Mucosa of stomach (tissue), 1 donor: ENCODE results near the gene PRPS2.

ENCODE experiments used
- H3K27me3 ChIP-seq: one replicate; pipeline ENCODE4 v1.7.0; 2013; ENCODE audit warnings: mild to moderate bottlenecking, low read length; ENCODE audit not compliant: control insufficient read depth, insufficient read depth
- H3K36me3 ChIP-seq: one replicate; pipeline ENCODE4 v1.7.0; 2013; ENCODE audit warnings: low read length; ENCODE audit not compliant: control insufficient read depth, insufficient read depth
- H3K4me1 ChIP-seq: one replicate; pipeline ENCODE4 v1.7.0; 2013; ENCODE audit warnings: mild to moderate bottlenecking, low read length; ENCODE audit not compliant: control insufficient read depth, insufficient read depth
- H3K4me3 ChIP-seq: one replicate; pipeline ENCODE4 v1.7.0; 2013; ENCODE audit warnings: low read length
- H3K9ac ChIP-seq: one replicate; pipeline ENCODE4 v1.7.0; 2013; ENCODE audit warnings: mild to moderate bottlenecking, low read length, moderate library complexity
- H3K9me3 ChIP-seq: one replicate; pipeline ENCODE4 v1.7.0; 2013; ENCODE audit warnings: mild to moderate bottlenecking, low read length, moderate library complexity; ENCODE audit not compliant: control insufficient read depth
- donor health status: Pancreatic carcinoma.

The PRPS2 gene

GRCh38 chrX:12819222-12819621 lies 28.0 kb downstream of the PRPS2 start:
- Histone ChIP-seq H3K36me3 (no peaks in the 10 kb centered on the region), H3K4me1 (no peaks in the 10 kb centered on the region)

DNA sequence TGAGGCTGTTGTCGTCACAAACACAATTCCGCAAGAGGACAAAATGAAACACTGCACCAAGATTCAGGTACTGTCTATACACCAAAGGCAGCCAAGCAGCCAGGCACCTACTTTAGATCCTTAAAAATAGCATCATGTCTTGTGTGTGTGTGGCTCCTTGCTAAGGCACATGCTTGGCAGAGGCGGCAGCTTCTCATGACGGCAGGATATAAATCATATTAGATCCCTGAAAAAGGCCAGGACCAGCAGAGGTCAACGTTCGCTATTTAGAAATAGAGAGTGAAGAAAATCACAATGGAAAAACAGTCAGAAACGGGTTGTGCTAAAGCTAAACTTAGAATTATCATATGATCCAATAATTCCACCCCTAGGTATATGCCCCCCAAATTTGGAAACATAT lies 29.5 kb downstream of the PRPS2 start:
- Histone ChIP-seq H3K27me3 (no peaks in the 10 kb centered on the region), H3K9ac (no peak overlapping the region), H3K4me1 (no peaks in the 10 kb centered on the region), H3K36me3 (no peaks in the 10 kb centered on the region), H3K4me3 (no peak overlapping the region), H3K9me3 (no peaks in the 10 kb centered on the region)

More at GRCh38 chrX:12819222-12819621, 28.0 kb downstream of the PRPS2 start:
- Histone ChIP-seq H3K9me3 (no peaks in the 10 kb centered on the region), H3K9ac (no peak overlapping the region), H3K4me3 (no peak overlapping the region), H3K27me3 (no peaks in the 10 kb centered on the region)

GRCh38 chrX:12824944-12825343 lies 33.7 kb downstream of the PRPS2 start:
- no peak overlapping the region for H3K9ac ChIP-seq
- no peaks in the 10 kb centered on the region for H3K9me3 ChIP-seq
- no peaks in the 10 kb centered on the region for H3K4me1 ChIP-seq
- H3K4me3 ChIP-seq = no peak overlapping the region
- no peaks in the 10 kb centered on the region for H3K36me3 ChIP-seq
- no peaks in the 10 kb centered on the region for H3K27me3 ChIP-seq

DNA sequence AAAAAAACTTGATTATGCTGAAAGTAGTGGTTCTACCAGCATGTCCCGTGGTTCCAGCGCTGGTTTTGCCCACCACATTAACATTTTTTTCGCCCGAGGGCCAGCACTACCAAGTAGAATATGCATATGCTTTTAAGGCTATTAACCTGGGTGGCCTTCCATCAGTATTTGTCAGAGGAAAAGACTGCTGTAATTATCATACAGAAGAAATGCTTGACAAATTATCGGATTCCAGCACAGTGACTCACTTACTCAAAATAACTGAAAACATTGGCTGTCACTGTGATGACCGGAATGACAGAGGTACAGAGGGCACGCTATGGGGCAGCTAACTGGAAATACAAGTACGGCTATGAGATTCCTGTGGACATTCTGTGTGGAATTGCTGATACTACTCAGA lies 34.6 kb downstream of the PRPS2 start:
- H3K36me3 ChIP-seq = no peaks in the 10 kb centered on the region
- H3K27me3 ChIP-seq = no peaks in the 10 kb centered on the region
- no peak overlapping the region for H3K4me3 ChIP-seq
- H3K4me1 ChIP-seq = no peaks in the 10 kb centered on the region
- H3K9ac ChIP-seq = no peak overlapping the region
- no peaks in the 10 kb centered on the region for H3K9me3 ChIP-seq

GRCh38 chrX:12843061-12843667 lies 52.0 kb downstream of the PRPS2 start:
- no peaks in the 10 kb centered on the region for H3K4me1 ChIP-seq
- no peaks in the 10 kb centered on the region for H3K27me3 ChIP-seq
- no peaks in the 10 kb centered on the region for H3K9me3 ChIP-seq
- H3K4me3 ChIP-seq = no peak overlapping the region
- no peak overlapping the region for H3K9ac ChIP-seq
- H3K36me3 ChIP-seq = no peaks in the 10 kb centered on the region

- Histone ChIP-seq H3K4me3 (no peak overlapping the region), H3K9ac (no peak overlapping the region), H3K4me1 (no peaks in the 10 kb centered on the region), H3K9me3 (no peaks in the 10 kb centered on the region), H3K27me3 (no peaks in the 10 kb centered on the region), H3K36me3 (no peaks in the 10 kb centered on the region)
Measured at GRCh38 chrX:12843668-12844279, 52.6 kb downstream of the PRPS2 start.

DNA sequence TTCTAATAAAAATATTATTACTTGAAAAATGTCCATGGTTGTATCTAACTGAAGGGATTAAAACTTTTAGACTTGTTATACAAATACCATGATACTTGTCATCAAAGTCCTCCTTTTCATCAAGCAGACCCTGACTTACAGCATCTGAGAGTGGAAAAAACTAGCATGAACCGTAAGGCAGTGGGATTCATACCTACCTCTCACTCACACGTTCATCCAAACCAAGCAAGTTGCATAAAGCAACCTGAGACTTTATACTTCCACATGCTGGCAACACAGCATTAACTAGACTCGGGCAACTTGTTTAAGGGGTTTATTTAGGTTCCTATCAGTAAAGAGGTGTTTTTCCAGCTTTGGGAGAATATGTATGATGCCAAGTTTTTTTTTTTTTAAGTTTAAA lies 53.1 kb downstream of the PRPS2 start:
- no peak overlapping the region for H3K9ac ChIP-seq
- no peaks in the 10 kb centered on the region for H3K4me1 ChIP-seq
- H3K4me3 ChIP-seq = no peak overlapping the region
- no peaks in the 10 kb centered on the region for H3K27me3 ChIP-seq
- H3K9me3 ChIP-seq = no peaks in the 10 kb centered on the region
- H3K36me3 ChIP-seq = no peaks in the 10 kb centered on the region

DNA sequence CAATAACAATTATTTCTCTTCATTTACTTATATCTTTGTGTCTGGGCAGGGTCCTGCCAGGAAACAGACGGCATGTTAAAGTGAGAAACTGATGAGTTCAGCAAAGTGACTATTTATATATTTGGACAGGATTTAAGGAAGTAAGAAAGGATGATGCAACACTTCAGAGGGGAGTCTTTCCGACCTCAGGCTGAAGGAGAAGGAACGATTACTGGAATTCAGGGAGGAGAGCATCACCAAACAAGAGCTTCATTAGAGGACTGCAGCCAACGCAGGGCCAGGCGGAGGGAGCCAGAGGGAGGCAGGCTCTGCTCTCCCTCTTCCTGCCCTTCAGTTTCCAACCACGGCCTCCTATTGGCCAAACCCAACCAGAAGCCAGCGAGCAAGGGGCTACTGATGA lies 74.1 kb downstream of the PRPS2 start:
- H3K27me3 ChIP-seq = no peaks in the 10 kb centered on the region
- H3K36me3 ChIP-seq = no peaks in the 10 kb centered on the region
- no peak overlapping the region for H3K9ac ChIP-seq
- H3K4me3 ChIP-seq = no peak overlapping the region
- H3K9me3 ChIP-seq = no peaks in the 10 kb centered on the region
- no peaks in the 10 kb centered on the region for H3K4me1 ChIP-seq

- Histone ChIP-seq H3K4me1 (no peaks in the 10 kb centered on the region), H3K36me3 (no peaks in the 10 kb centered on the region), H3K27me3 (no peaks in the 10 kb centered on the region), H3K9ac (no peak within 1 kb of the TSS), H3K9me3 (no peaks in the 10 kb centered on the region), H3K4me3 (no peak within 1 kb of the TSS)
Measured at GRCh38 chrX:12866451-12867377, 75.5 kb downstream of the PRPS2 start, which contains the start of gene TLR7. TSS of gene TLR7 (plus strand) at chrX:12867072. CDS start at chrX:12867579, 507 bp downstream.

DNA sequence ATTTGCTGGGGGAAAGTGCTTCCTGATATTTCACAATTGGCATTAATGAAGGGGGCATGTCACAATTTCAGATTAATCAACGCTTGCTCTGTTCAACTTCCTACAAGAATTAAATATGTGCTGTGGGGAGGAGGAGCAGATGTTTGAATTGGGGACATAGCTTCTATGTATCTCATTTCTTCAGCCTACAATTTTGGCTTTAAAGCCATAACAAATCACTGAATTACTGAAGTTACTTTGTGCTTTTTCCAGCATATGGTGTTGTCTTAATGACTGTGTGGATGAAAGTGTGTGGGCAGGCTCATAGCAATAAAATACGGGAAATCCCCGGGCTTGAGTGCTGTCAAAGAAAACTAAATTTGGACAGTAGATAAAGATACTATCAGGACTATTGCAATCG lies 76.5 kb downstream of the PRPS2 start:
- Histone ChIP-seq H3K9me3 (no peaks in the 10 kb centered on the region), H3K4me1 (no peaks in the 10 kb centered on the region), H3K36me3 (no peaks in the 10 kb centered on the region), H3K27me3 (no peaks in the 10 kb centered on the region), H3K9ac (no peak overlapping the region), H3K4me3 (no peak overlapping the region)

GRCh38 chrX:12868747-12869146 lies 77.5 kb downstream of the PRPS2 start:
- Histone ChIP-seq H3K9ac (no peak overlapping the region), H3K36me3 (no peaks in the 10 kb centered on the region), H3K9me3 (no peaks in the 10 kb centered on the region), H3K4me3 (no peak overlapping the region), H3K27me3 (no peaks in the 10 kb centered on the region), H3K4me1 (no peaks in the 10 kb centered on the region)

- Histone ChIP-seq H3K4me1 (no peaks in the 10 kb centered on the region), H3K9ac (no peak overlapping the region), H3K4me3 (no peak overlapping the region), H3K36me3 (no peaks in the 10 kb centered on the region), H3K27me3 (no peaks in the 10 kb centered on the region), H3K9me3 (no peaks in the 10 kb centered on the region)
Measured at GRCh38 chrX:12871257-12871656, 80.0 kb downstream of the PRPS2 start.
